HEK293 (cell line): ENCODE data around the gene S100G.

Experiments used
- CTCF ChIA-PET: fragments of 350-600 bp; formaldehyde crosslinking; extraction: SDS; loops from one replicate; lab custom pipeline; 2021; ENCODE audit warnings: antibody characterized with exemption; lab: Yijun Ruan, JAX
- POLR2A ChIA-PET: fragments of 300-600 bp; formaldehyde crosslinking; extraction: SDS; loops from one replicate; lab custom pipeline; 2020; ENCODE audit warnings: antibody characterized with exemption, inconsistent platforms; lab: Yijun Ruan, JAX
- H3K27ac ChIP-seq: fragments of 200-500 bp; sonication (Bioruptor generic); 2 replicates; pipeline ENCODE4 v1.5.1; 2014; ENCODE audit warnings: low read depth, low read length, control low read depth, inconsistent platforms; ENCODE audit errors: extremely low read depth
- H3K36me3 ChIP-seq, 2 experiments: fragments of 200-500 bp in 1 of 2; sonication (Bioruptor generic) in 1 of 2; 1 replicate in 1 of 2; 2 replicates in 1 of 2; pipeline ENCODE4 v1.5.1; 2014 to 2017; ENCODE audit warnings: inconsistent platforms in 2 of 2, low read length in 2 of 2; ENCODE audit not compliant: control insufficient read depth in 2 of 2, insufficient read depth in 1 of 2
- H3K4me1 ChIP-seq: fragments of 200-500 bp; sonication (Bioruptor generic); 2 replicates; pipeline ENCODE4 v1.5.1; 2014; ENCODE audit warnings: mild to moderate bottlenecking, low read length, inconsistent platforms; ENCODE audit not compliant: control insufficient read depth, insufficient read depth
- H3K4me3 ChIP-seq: 2 replicates; pipeline ENCODE4 v1.5.1; 2011; ENCODE audit warnings: low read depth, mild to moderate bottlenecking, control low read depth, low read length, moderate library complexity
- H3K9me3 ChIP-seq: fragments of 200-500 bp; sonication (Bioruptor generic); 2 replicates; pipeline ENCODE4 v1.5.1; 2014; ENCODE audit warnings: low read depth, low read length, inconsistent platforms; ENCODE audit not compliant: control insufficient read depth, insufficient read depth
- BCL11A ChIP-seq: fragments of 450-650 bp; formaldehyde crosslinking; IDR thresholded peaks from 2 replicates; pipeline ENCODE4 v1.5.1; 2016; ENCODE audit warnings: low read depth, missing biosample characterization, missing genetic modification characterization
- GFI1B ChIP-seq: fragments of 450-650 bp; formaldehyde crosslinking; IDR thresholded peaks from 2 replicates; pipeline ENCODE4 v1.5.1; 2016; ENCODE audit warnings: missing biosample characterization, missing genetic modification characterization
- GLI4 ChIP-seq: fragments of 450-650 bp; formaldehyde crosslinking; IDR thresholded peaks from 2 replicates; pipeline ENCODE4 v1.5.1; 2016; ENCODE audit warnings: missing biosample characterization, missing genetic modification characterization
- KLF1 ChIP-seq: fragments of 450-650 bp; formaldehyde crosslinking; IDR thresholded peaks from 2 replicates; pipeline ENCODE4 v1.5.1; 2016; ENCODE audit warnings: missing biosample characterization, missing genetic modification characterization
- MEIS1 ChIP-seq: sonication (generic); formaldehyde crosslinking; IDR thresholded peaks from 2 replicates; pipeline ENCODE4 v1.8.1; 2022; ENCODE audit warnings: missing genetic modification reagents, mild to moderate bottlenecking, borderline replicate concordance
- MYNN ChIP-seq: fragments of 450-650 bp; formaldehyde crosslinking; IDR thresholded peaks from 2 replicates; pipeline ENCODE4 v1.5.1; 2016; ENCODE audit warnings: missing biosample characterization, missing genetic modification characterization, borderline replicate concordance
- OVOL3 ChIP-seq: fragments of 450-650 bp; formaldehyde crosslinking; IDR thresholded peaks from 2 replicates; pipeline ENCODE4 v1.5.1; 2016; ENCODE audit warnings: missing biosample characterization, missing genetic modification characterization
- REPIN1 ChIP-seq: fragments of 450-650 bp; formaldehyde crosslinking; IDR thresholded peaks from 2 replicates; pipeline ENCODE4 v1.5.1; 2017; ENCODE audit warnings: missing biosample characterization, missing genetic modification characterization, low read depth
- SP7 ChIP-seq: fragments of 450-650 bp; formaldehyde crosslinking; IDR thresholded peaks from 2 replicates; pipeline ENCODE4 v1.5.1; 2016; ENCODE audit warnings: missing biosample characterization, missing genetic modification characterization
- TSHZ1 ChIP-seq: fragments of 450-650 bp; formaldehyde crosslinking; IDR thresholded peaks from 2 replicates; pipeline ENCODE4 v1.5.1; 2016; ENCODE audit warnings: missing biosample characterization, missing genetic modification characterization, borderline replicate concordance
- ZBTB10 ChIP-seq: fragments of 450-650 bp; formaldehyde crosslinking; IDR thresholded peaks from 2 replicates; pipeline ENCODE4 v1.5.1; 2016; ENCODE audit warnings: missing biosample characterization, missing genetic modification characterization
- ZBTB11 ChIP-seq: fragments of 450-650 bp; formaldehyde crosslinking; conservative IDR thresholded peaks from 2 replicates; pipeline ENCODE4 v1.5.1; 2016; ENCODE audit warnings: low read depth, missing biosample characterization, missing genetic modification characterization
- ZBTB20 ChIP-seq: fragments of 450-650 bp; formaldehyde crosslinking; IDR thresholded peaks from 2 replicates; pipeline ENCODE4 v1.5.1; 2016; ENCODE audit warnings: missing biosample characterization, missing genetic modification characterization
- ZNF148 ChIP-seq: fragments of 450-650 bp; formaldehyde crosslinking; IDR thresholded peaks from 2 replicates; pipeline ENCODE4 v1.5.0; 2017; ENCODE audit warnings: missing biosample characterization, missing genetic modification characterization, borderline replicate concordance
- ZNF302 ChIP-seq: fragments of 450-650 bp; formaldehyde crosslinking; IDR thresholded peaks from 2 replicates; pipeline ENCODE4 v1.5.1; 2016; ENCODE audit warnings: missing biosample characterization, missing genetic modification characterization, low read depth
- ZNF391 ChIP-seq: fragments of 450-650 bp; formaldehyde crosslinking; IDR thresholded peaks from 2 replicates; pipeline ENCODE4 v1.5.1; 2016; ENCODE audit warnings: low read depth, missing biosample characterization, missing genetic modification characterization, borderline replicate concordance
- ZNF423 ChIP-seq: fragments of 450-650 bp; formaldehyde crosslinking; IDR thresholded peaks from 2 replicates; pipeline ENCODE4 v1.5.1; 2016; ENCODE audit warnings: missing biosample characterization, missing genetic modification characterization
- ZNF48 ChIP-seq: fragments of 450-650 bp; formaldehyde crosslinking; IDR thresholded peaks from 2 replicates; pipeline ENCODE4 v1.5.1; 2016; ENCODE audit warnings: missing biosample characterization, missing genetic modification characterization
- ZNF529 ChIP-seq: fragments of 450-650 bp; formaldehyde crosslinking; IDR thresholded peaks from 2 replicates; pipeline ENCODE4 v1.5.1; 2017; ENCODE audit warnings: missing genetic modification characterization, missing biosample characterization; ENCODE audit not compliant: insufficient replicate concordance
- ZNF530 ChIP-seq: fragments of 450-650 bp; formaldehyde crosslinking; IDR thresholded peaks from 2 replicates; pipeline ENCODE4 v1.5.1; 2016; ENCODE audit warnings: low read depth, missing biosample characterization, missing genetic modification characterization
- ZNF548 ChIP-seq: fragments of 450-650 bp; formaldehyde crosslinking; IDR thresholded peaks from 2 replicates; pipeline ENCODE4 v1.5.1; 2016; ENCODE audit warnings: missing biosample characterization, missing genetic modification characterization
- ZNF555 ChIP-seq: fragments of 450-650 bp; formaldehyde crosslinking; conservative IDR thresholded peaks from 2 replicates; pipeline ENCODE4 v1.5.1; 2017; ENCODE audit warnings: missing biosample characterization, mild to moderate bottlenecking, missing genetic modification characterization, inconsistent platforms
- ZNF560 ChIP-seq: fragments of 450-650 bp; formaldehyde crosslinking; IDR thresholded peaks from 2 replicates; pipeline ENCODE4 v1.5.1; 2017; ENCODE audit warnings: missing biosample characterization, missing genetic modification characterization, borderline replicate concordance
- ZNF623 ChIP-seq: fragments of 450-650 bp; formaldehyde crosslinking; IDR thresholded peaks from 2 replicates; pipeline ENCODE4 v1.5.1; 2016; ENCODE audit warnings: missing biosample characterization, missing genetic modification characterization
- ZNF658 ChIP-seq: fragments of 450-650 bp; formaldehyde crosslinking; IDR thresholded peaks from 2 replicates; pipeline ENCODE4; 2016; ENCODE audit warnings: missing biosample characterization, missing genetic modification characterization

The S100G gene

GRCh38 chrX:16639966-16640365 lies 10.0 kb upstream of the S100G start:
- Histone ChIP-seq H3K4me3 (no peak overlapping the region), H3K9me3 (no peaks in the 10 kb centered on the region), H3K4me1 (no peaks in the 10 kb centered on the region), H3K36me3 (peaks cover 3 to 4% of the 10 kb centered on the region in 2 experiments; a peak in 2 of 3 replicates), H3K27ac (no peak overlapping the region)
- CTCF ChIA-PET: no interaction called here
- POLR2A ChIA-PET: no interaction called here
- no peak for TF ChIP-seq GFI1B (tag by site-specific recombination)
- TF ChIP-seq TSHZ1 (tag by site-specific recombination): no peak
- TF ChIP-seq ZNF391 (tag by site-specific recombination): no peak
- TF ChIP-seq ZNF555 (tag by site-specific recombination): no peak
- TF ChIP-seq KLF1 (tag by site-specific recombination): no peak
- no peak for TF ChIP-seq ZNF529 (tag by site-specific recombination)
- no peak for TF ChIP-seq ZBTB11 (tag by site-specific recombination)
- no peak for TF ChIP-seq ZNF302
- TF ChIP-seq OVOL3 (tag by site-specific recombination): no peak
- TF ChIP-seq ZNF548: no peak
- TF ChIP-seq ZNF423 (tag by site-specific recombination): no peak
- no peak for TF ChIP-seq REPIN1 (tag by site-specific recombination)
- TF ChIP-seq SP7: no peak
- no peak for TF ChIP-seq ZBTB20 (tag by site-specific recombination)
- no peak for TF ChIP-seq GLI4
- TF ChIP-seq ZNF560: no peak
- TF ChIP-seq, all 188 proteins: peak for 0

GRCh38 chrX:16640823-16641222 lies 9.1 kb upstream of the S100G start:
- no peak overlapping the region for H3K4me3 ChIP-seq
- peaks cover 3 to 4% of the 10 kb centered on the region in 2 experiments; a peak in 2 of 3 replicates for H3K36me3 ChIP-seq
- ChIA-PET CTCF (no interaction called here), POLR2A (no interaction called here)
- no peak overlapping the region for H3K27ac ChIP-seq
- H3K9me3 ChIP-seq: no peaks in the 10 kb centered on the region
- no peaks in the 10 kb centered on the region for H3K4me1 ChIP-seq
- TF ChIP-seq MYNN (no peak), BCL11A (tag by site-specific recombination) (no peak), ZNF658 (no peak), ZNF623 (tag by site-specific recombination) (no peak), ZBTB10 (tag by site-specific recombination) (no peak), ZNF148 (tag by site-specific recombination) (no peak), ZNF530 (tag by site-specific recombination) (no peak), ZNF48 (no peak), MEIS1 (no peak)
